HG03354 (cell line): ENCODE measurements around the gene SLC8A1.

Experiments
- ATAC-seq: cut with Tn5 transposase; IDR thresholded peaks from one replicate; pipeline ENCODE4 v1.9.1; 2021; ENCODE audit warnings: mild to moderate bottlenecking; ENCODE audit not compliant: unreplicated experiment, poor library complexity, severe bottlenecking

Gene SLC8A1

DNA sequence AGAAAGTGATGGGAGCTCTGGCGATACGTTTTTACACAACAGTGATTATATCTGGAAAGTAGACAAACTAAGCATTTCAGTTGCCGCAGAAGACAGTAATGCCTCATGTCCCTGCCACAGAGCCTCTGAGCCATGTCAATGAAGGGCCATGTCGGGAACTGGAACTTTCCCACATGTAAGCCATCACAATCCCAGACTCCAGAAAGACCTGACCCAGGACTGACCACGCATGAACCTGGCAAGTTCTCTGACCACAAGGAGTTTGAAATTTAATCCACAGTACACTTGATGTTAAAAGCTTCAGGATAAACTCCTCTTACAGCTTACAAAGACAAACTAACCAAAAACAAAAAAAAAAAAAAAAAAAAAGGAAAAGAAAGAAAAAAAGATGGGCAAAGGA lies 267.3 kb downstream of the SLC8A1 start:
- ATAC-seq, result no peak

- ATAC-seq, result no peak
Measured at GRCh38 chr2:40181855-40182254, 270.0 kb downstream of the SLC8A1 start.

DNA sequence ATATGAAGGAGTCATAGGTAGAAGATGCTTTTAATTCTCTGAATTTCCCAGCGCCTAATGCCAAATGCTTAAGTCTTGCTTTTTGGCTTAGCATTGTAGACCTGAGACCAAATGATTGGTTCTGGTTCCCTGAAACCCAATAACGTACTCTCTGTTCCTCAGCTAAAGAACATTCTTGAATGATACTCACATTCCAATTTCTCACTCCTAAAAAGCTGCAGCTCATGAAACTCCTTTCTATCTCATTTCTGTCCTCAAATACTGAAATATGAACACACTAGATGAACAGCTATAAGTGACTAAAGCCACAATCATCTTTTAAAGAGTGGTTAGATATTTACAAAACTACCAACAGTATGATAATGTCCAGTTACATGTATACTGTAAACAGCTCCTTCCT lies 272.1 kb downstream of the SLC8A1 start:
- no peak for ATAC-seq

DNA sequence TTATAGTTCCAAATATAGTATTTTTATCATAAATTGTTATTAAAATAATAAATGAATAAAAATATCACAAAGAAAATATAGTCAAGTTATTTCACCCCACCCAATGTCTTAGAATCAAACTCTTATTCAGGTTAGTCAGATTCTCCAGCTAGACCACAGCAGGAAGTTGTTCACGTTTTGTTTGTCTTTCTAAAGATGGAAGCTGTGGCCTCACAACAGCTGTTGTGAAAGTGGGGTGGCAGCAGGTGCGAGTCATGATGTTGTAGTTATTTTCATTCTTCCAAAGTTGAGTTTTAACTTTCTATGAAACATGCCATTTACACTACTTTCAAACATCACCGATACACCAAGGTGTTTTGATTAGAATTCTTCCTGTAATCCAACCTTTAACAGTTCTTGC lies 272.9 kb downstream of the SLC8A1 start:
- ATAC-seq, result peak; percentile 88

DNA sequence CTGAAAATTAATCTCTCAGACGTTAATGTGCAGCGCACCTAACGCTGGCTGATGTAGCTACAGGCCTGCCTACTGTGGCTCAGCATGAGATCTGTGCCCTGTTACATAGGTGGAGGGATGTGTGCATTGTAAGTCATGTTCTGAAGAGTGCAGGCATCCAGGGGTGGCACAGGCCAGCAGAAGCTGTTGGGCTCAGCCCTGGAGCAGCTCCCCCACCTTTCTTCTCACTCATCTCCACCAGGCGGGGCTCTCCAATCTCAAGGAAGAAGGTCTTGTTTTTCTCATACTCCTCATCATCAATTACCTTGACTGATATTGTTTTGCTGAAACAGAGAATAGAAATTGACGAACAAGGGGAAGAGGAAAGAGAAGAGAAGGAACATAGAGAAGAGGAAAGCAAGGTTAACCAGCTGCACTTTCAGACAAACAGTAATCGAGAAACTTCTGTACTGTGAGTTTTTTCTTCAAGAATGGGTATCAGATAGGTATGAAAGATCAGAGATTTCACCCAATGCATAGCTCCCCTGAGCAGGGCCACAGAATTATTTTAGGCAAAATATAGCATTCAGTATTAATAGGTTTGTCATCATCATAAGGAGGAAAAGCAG lies 273.6 kb downstream of the SLC8A1 start:
- peak; percentile 53 for ATAC-seq

GRCh38 chr2:40177366-40177765 lies 274.5 kb downstream of the SLC8A1 start:
- ATAC-seq, result no peak

DNA sequence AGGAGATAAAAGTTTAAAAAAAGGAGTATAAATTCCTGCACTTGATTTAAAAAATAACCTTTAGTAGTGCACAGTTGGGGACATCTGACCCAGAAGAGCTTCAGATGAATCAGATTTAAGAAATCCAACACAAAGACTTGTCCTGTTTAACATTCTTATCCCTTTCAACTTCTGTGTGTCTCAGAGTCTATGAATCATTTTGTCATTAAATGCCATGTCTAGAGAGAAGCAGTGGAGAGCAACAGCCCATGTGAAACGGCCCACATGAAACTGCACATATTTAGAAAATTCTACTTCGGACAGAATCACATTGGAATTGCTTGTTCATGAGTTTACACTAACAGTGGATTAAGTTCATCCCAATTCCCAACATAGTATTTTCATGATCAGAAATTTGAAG lies 278.6 kb downstream of the SLC8A1 start:
- ATAC-seq, result no peak

DNA sequence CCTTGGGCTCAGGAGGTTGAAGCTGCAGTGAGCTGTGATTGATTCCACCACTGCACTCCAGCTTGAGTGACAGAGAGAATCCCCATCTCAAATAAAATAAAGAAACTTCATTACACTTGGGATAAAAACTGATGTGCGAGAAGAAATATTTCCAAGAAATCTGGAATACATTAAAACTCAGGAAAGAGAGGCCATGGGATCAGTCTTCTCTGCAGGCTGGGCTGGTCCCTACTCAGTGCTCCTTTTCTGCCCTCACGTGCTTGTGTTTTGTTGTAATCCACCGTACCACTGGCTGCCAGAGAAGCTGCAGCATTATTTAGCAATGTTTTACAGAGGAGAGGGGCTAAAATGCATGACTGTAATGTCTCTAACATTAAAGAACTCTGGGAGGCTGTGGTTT lies 282.0 kb downstream of the SLC8A1 start:
- ATAC-seq, result no peak

- ATAC-seq, result no peak
Measured at GRCh38 chr2:40169430-40169829, 282.5 kb downstream of the SLC8A1 start.

GRCh38 chr2:40168546-40168945 lies 283.3 kb downstream of the SLC8A1 start:
- no peak for ATAC-seq

DNA sequence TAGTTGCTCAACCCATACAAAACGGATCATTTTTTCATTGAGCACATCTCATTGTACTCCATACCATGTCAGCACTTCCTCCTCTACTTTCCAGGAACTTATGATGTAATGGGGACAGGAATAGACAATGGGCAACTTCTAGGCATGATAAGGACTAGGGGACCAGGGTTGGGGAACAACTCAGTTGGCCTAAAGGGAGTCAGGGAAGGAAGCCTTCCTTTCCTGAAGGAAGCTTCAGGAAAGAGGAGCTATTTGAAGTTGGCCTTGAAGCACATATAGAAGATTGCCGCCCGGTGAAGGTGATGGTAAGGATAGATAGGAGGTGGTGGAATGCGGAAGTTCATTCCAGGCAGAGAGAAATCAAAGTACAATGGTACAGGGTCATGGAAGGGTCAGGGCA lies 283.9 kb downstream of the SLC8A1 start:
- ATAC-seq, result no peak

DNA sequence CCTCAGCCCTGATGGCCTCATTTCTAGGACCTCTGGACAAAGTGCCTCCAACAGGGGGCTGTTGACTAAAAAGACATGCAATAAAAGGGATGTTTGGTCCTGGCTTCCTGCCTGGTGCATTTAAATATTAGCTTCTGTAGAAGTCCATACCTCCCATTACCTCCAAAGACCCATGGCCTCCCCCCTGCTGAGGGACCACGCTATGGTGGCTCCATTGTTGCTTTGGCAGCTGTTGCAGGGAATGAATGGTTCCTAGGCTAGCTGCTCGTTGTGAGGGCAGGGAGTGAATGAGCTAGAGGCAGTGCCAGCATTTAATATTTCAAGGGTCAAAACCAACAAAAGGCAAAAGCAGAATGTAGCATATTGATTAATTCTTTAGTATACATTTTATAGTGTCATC lies 285.9 kb downstream of the SLC8A1 start:
- ATAC-seq, result no peak

DNA sequence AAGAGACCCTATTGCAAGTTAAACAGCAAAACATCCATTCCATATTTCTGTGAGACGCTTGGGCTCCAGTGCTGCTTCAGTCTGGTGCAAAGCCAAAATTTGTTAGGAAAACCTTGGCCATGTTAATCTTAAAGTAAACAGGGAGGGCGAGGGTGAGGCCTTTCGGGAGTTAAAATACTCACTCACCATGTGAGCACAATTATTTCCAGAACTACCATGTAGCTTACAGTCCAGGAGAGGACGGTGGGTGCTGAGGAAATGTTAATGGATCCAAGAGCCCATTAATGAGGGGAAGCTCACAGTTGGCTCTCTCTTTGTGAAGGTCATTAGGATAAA lies 286.4 kb downstream of the SLC8A1 start:
- no peak for ATAC-seq

DNA sequence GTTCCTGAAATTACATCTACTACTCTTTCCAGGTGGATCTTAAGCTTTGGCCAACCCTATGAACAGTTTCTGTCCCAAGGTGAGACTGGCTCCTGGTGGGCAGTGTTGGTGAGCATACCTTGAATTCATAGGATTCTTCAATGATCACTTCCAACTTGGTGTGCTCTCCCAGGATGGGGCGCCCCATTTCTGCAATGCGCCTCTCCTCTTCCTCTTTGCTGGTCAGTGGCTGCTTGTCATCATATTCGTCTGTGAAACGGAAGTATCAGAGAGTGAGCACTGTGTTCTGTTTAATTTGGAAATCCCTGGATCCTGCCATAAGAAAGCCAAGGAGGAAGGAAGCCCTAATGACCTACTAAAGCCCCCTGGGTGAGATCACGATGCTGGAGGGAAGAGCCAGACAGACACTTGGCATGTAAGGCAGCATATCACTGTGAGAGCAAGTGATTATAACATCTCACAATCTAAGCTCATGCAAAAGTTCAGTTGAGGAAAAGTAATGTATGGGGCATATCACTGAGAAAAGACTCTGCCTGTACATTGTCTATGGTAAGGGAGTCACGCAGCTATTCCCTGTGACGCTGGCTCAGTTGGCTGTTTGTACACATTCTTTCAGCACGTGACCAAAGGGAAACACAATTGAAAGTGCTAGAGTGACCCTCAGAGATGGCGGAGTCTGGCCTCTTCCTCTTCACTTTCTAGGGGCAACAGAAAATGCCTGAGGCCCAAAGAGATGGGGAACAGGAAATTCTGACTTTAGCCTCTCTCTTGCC lies 287.0 kb downstream of the SLC8A1 start:
- ATAC-seq, result no peak

DNA sequence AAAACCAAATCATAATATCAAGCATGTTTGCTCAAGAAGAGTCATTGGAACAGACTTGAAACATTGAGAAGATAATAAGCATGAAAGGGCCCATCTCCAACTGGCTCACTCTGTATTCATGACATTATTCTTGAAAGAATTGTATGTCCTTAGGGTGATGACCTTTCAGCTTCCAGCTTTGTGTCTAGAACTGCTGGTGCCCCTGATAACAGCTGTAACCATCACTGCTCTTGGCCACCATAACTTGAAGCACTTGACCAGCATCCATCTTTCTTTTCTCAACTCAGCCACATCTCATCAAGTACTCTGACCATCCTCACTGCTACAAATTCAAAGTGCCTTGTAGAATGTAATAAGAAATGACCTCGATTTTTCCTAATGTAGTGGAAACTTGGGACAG lies 289.9 kb downstream of the SLC8A1 start:
- ATAC-seq, result no peak

DNA sequence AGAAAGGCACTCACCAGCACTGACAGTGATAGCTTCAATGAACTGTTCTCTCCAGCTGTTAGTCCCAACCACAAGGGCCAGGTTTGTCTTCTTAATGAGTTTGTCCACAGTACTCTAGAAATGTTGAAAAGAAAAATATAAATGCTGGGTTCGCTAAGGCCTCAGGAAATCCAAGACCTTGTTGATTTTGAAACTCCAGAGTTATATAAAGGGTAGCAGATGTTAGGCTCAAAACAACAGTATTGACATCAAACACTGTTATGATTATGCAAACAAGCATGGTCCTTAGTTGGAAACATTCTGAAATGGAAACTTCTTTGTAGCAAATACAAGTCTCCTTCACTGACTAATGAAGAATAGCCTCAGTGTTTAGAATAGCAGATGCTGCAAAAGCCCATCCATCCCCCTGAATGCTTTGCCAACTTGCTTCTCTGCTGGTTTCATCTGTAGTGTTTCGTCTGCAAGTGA lies 291.1 kb downstream of the SLC8A1 start:
- ATAC-seq, result peak; percentile 60

- ATAC-seq, result no peak
Measured at GRCh38 chr2:40159333-40159732, 292.6 kb downstream of the SLC8A1 start.

DNA sequence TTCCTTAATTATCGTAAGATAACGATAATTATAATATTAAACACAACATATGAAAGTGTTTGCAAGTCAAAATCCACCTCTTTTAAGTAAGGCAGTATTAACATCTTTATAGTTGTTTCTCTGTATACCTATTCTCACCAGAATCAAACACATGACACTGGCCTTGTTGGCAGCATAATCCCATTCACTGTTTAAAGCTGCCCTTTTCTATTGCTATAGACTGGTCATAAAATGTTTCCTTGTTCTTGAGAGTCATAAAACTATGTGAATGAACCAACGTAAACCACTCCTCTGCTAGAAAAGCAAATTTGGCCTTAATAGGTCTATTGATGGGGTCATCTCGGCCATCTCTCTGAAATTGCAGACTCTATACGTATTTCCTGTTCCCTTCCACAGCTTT lies 293.1 kb downstream of the SLC8A1 start:
- ATAC-seq, result no peak

GRCh38 chr2:40155728-40156127 lies 296.2 kb downstream of the SLC8A1 start:
- no peak for ATAC-seq

GRCh38 chr2:40150266-40150665 lies 301.6 kb downstream of the SLC8A1 start:
- no peak for ATAC-seq

- no peak for ATAC-seq
Measured at GRCh38 chr2:40148334-40148733, 303.6 kb downstream of the SLC8A1 start.

GRCh38 chr2:40147360-40147759 lies 304.5 kb downstream of the SLC8A1 start:
- no peak for ATAC-seq
